ENCODE data around the gene TPCN1. TPM values are rescaled to one million over a fixed set of nuclear protein-coding genes. Genes with fewer than 3 reads are reported as not detected.

The TPCN1 gene
- total RNA-seq, 1 donor from 2014 or later = 55.6 TPM

GRCh38 chr12:113325916-113326315 lies 104.7 kb downstream of the TPCN1 start:
- no peak for TF ChIP-seq CTCF (conservative IDR thresholded peaks at IDR 0.05)
- Mint-ChIP-seq H3K36me3 (peaks cover 13% of the 10 kb centered on the region), H3K4me3 (no peak overlapping the region), H3K9me3 (no peaks in the 10 kb centered on the region), H3K27me3 (no peaks in the 10 kb centered on the region), H3K4me1 (ENCODE audit: unreplicated experiment) (no peaks in the 10 kb centered on the region), H3K27ac (peak overlapping the region; percentile 16)
- DNase-seq (ENCODE audit: extremely low spot score, unreplicated experiment) = no peak

- no peak for DNase-seq (ENCODE audit: extremely low spot score, unreplicated experiment)
- Mint-ChIP-seq H3K4me1 (ENCODE audit: unreplicated experiment) (no peaks in the 10 kb centered on the region), H3K27ac (peak overlapping the region; percentile 48), H3K27me3 (no peaks in the 10 kb centered on the region), H3K36me3 (peaks cover 17% of the 10 kb centered on the region), H3K9me3 (no peaks in the 10 kb centered on the region), H3K4me3 (no peak overlapping the region)
- no peak for TF ChIP-seq CTCF (conservative IDR thresholded peaks at IDR 0.05)
Measured at GRCh38 chr12:113326775-113327395, 105.6 kb downstream of the TPCN1 start.

- DNase-seq (ENCODE audit: extremely low spot score, unreplicated experiment) = no peak
- H3K27ac Mint-ChIP-seq = no peak overlapping the region
- no peak for TF ChIP-seq CTCF (conservative IDR thresholded peaks at IDR 0.05)
- H3K36me3 Mint-ChIP-seq = peaks cover 18% of the 10 kb centered on the region
- no peaks in the 10 kb centered on the region for H3K4me1 Mint-ChIP-seq (ENCODE audit: unreplicated experiment)
- no peak overlapping the region for H3K4me3 Mint-ChIP-seq
- no peaks in the 10 kb centered on the region for H3K27me3 Mint-ChIP-seq
- H3K9me3 Mint-ChIP-seq = no peaks in the 10 kb centered on the region
Measured at GRCh38 chr12:113328368-113328889, 107.2 kb downstream of the TPCN1 start.

- peaks cover 2% of the 10 kb centered on the region for H3K27me3 Mint-ChIP-seq
- TF ChIP-seq CTCF (conservative IDR thresholded peaks at IDR 0.05) = no peak
- no peak for DNase-seq (ENCODE audit: extremely low spot score, unreplicated experiment)
- peaks cover 18% of the 10 kb centered on the region for H3K36me3 Mint-ChIP-seq
- H3K9me3 Mint-ChIP-seq = no peaks in the 10 kb centered on the region
- no peaks in the 10 kb centered on the region for H3K4me1 Mint-ChIP-seq (ENCODE audit: unreplicated experiment)
- no peak overlapping the region for H3K4me3 Mint-ChIP-seq
- no peak overlapping the region for H3K27ac Mint-ChIP-seq
Measured at GRCh38 chr12:113329022-113329790, 107.9 kb downstream of the TPCN1 start.

- Mint-ChIP-seq H3K27me3 (peaks cover 7% of the 10 kb centered on the region), H3K36me3 (peaks cover 18% of the 10 kb centered on the region), H3K4me1 (ENCODE audit: unreplicated experiment) (peaks cover 5% of the 10 kb centered on the region), H3K9me3 (no peaks in the 10 kb centered on the region), H3K4me3 (no peak overlapping the region), H3K27ac (no peak overlapping the region)
- no peak for TF ChIP-seq CTCF (conservative IDR thresholded peaks at IDR 0.05)
- DNase-seq (ENCODE audit: extremely low spot score, unreplicated experiment) = no peak
Measured at GRCh38 chr12:113329791-113330417, 108.6 kb downstream of the TPCN1 start.

Measured in type B pancreatic cell (in vitro differentiated cells).